Stomach (tissue), 9 donors: ENCODE data around the gene KIAA1671. TPM values are rescaled to one million over a fixed set of nuclear protein-coding genes. Genes with fewer than 3 reads are reported as not detected.

Experiments
- DNase-seq, 2 donors: peaks; one replicate each; pipeline versions ENCODE4 v3.0.0 to v3.0.0-alpha.2; 2013 to 2019
- H3K27ac ChIP-seq, 5 donors: fragments of 200-600 bp in 4 of 5; sonication (generic) in 4 of 5; one replicate each; pipeline ENCODE4 v1.5.1; 2013 to 2019; ENCODE audit warnings: mild to moderate bottlenecking in 1 of 5, moderate library complexity in 1 of 5
- H3K27me3 ChIP-seq, 3 donors: fragments of 200-600 bp; sonication (generic); one replicate each; pipeline ENCODE4 v1.5.1; 2017 to 2019; ENCODE audit warnings: mixed run types in 1 of 3
- H3K36me3 ChIP-seq, 4 donors: fragments of 200-600 bp; sonication (generic); 1 replicate in 3 of 4; 2 replicates in 1 of 4; pipeline ENCODE4 v1.5.1; 2016 to 2019
- H3K4me1 ChIP-seq, 4 donors: fragments of 200-600 bp; sonication (generic); one replicate each; pipeline ENCODE4 v1.5.1; 2016 to 2019
- H3K4me3 ChIP-seq, 4 donors: fragments of 200-600 bp; sonication (generic) in 3 of 4; one replicate each; pipeline ENCODE4 v1.5.1; 2016 to 2019; ENCODE audit warnings: mild to moderate bottlenecking in 1 of 4
- H3K9me3 ChIP-seq, 4 donors: fragments of 200-600 bp; sonication (generic); one replicate each; pipeline ENCODE4 v1.5.1; 2016 to 2019
- EP300 ChIP-seq: sonication (generic); formaldehyde crosslinking; IDR thresholded peaks from one replicate; pipeline ENCODE4 v1.6.1; 2017; ENCODE audit warnings: antibody characterized with exemption
- POLR2A ChIP-seq, 4 donors: fragments of 450-650 bp; IDR thresholded peaks; one replicate each; pipeline ENCODE4 v1.6.1; 2016; ENCODE audit warnings: antibody characterized with exemption in 4 of 4, control low read depth in 2 of 4, mild to moderate bottlenecking in 1 of 4, moderate library complexity in 1 of 4
- POLR2AphosphoS5 ChIP-seq, 3 donors: sonication (generic); formaldehyde crosslinking; IDR thresholded peaks; one replicate each; pipeline ENCODE4 v1.6.1; 2016; ENCODE audit warnings: antibody characterized with exemption in 3 of 3
- WGBS, 5 donors: extraction: QIAGEN DNeasy Blood & Tissue Kit in 3 of 5; methylation state at CpG; one replicate each; pipeline versions ENCODE4 v1.1.5 to v1.1.7; 2013 to 2018; 5-methylcytosine and 5-hydroxymethylcytosine counted together
- intact Hi-C: fragments of 100-400 bp; cut with DNase I; formaldehyde crosslinking; loops from one replicate; pipeline ENCODE4 v1.15.1; 2023; ENCODE audit warnings: low total_unique reads
- polyA plus RNA-seq, 3 donors: library from polyadenylated mRNA; stranded (reverse); fragments of 200-250 nt; gene quantifications; one replicate each; pipeline ENCODE4 v1.2.3, GENCODE V29; 2013
- total RNA-seq, 5 donors: library from RNA; depleted of rRNA; stranded (reverse); fragments of >200 nt; gene quantifications; one replicate each; pipeline versions ENCODE4 v1.1.0 to v1.2.3, GENCODE V29; 2014 to 2016
- TF ChIP-seq, protein P1 (sequence below), 7 experiments: fragments of 450-650 bp in 4 of 7; fragments of 200-600 bp in 3 of 7; sonication (generic) in 3 of 7; IDR thresholded peaks; one replicate each; pipeline ENCODE4 v1.5.1; 2016 to 2019; ENCODE audit warnings: antibody characterized with exemption in 7 of 7, control low read depth in 2 of 7, mild to moderate bottlenecking in 1 of 7
- donor health status: healthy with polysubstance abuse.
- donor health status: Bipolar disorder and iron deficiency.
- donor health status: healthy.

KIAA1671 gene
- total and polyA plus RNA-seq, 8 donors, result 5.7 to 80.5 (median 32.5) TPM

DNA sequence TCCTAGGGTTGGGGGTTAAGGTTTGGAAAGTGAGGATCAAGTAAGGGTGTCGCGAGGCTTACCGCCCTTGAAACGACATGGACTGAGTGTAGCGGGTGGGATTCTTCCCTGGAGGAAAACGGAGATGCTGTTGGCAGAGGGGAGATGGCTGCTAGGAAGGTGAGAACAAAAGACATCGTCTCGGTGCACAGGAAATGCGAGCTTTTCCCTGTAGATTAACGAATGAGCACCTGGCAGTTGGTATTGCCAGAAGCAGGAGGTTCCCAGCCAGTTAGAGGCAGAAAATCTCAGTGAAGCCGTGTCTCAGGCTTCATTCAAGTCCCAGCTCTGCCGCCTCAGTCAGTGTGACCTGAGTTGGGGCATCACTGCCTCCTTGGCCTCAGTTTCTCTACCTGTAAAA is 4.6 kb upstream of the KIAA1671 start:
- peaks cover 0 to 65% (median 6%) of the 10 kb centered on the region in 3 donors for H3K27me3 ChIP-seq
- H3K4me3 ChIP-seq, result no peak overlapping the region
- H3K27ac ChIP-seq, result no peak overlapping the region
- WGBS, 5 donors, result 70 to 74% (median 71%) methylated on average over 12 of the region's 12 CpGs
- no peak for DNase-seq
- H3K4me1 ChIP-seq, result peaks cover under 1 to 26% (median 12%) of the 10 kb centered on the region in 4 donors
- H3K36me3 ChIP-seq, result no peaks in the 10 kb centered on the region
- no peaks in the 10 kb centered on the region for H3K9me3 ChIP-seq
- intact Hi-C loops, result no loop called here
- TF ChIP-seq POLR2A (IDR thresholded peaks at IDR 0.05), result no peak
- no peak for TF ChIP-seq POLR2AphosphoS5 (IDR thresholded peaks at IDR 0.05)
- no peak for TF ChIP-seq EP300
- TF ChIP-seq, protein P1, sequence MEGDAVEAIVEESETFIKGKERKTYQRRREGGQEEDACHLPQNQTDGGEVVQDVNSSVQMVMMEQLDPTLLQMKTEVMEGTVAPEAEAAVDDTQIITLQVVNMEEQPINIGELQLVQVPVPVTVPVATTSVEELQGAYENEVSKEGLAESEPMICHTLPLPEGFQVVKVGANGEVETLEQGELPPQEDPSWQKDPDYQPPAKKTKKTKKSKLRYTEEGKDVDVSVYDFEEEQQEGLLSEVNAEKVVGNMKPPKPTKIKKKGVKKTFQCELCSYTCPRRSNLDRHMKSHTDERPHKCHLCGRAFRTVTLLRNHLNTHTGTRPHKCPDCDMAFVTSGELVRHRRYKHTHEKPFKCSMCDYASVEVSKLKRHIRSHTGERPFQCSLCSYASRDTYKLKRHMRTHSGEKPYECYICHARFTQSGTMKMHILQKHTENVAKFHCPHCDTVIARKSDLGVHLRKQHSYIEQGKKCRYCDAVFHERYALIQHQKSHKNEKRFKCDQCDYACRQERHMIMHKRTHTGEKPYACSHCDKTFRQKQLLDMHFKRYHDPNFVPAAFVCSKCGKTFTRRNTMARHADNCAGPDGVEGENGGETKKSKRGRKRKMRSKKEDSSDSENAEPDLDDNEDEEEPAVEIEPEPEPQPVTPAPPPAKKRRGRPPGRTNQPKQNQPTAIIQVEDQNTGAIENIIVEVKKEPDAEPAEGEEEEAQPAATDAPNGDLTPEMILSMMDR (IDR thresholded peaks at IDR 0.05), result no peak

- no peak overlapping the region for H3K27ac ChIP-seq
- H3K4me3 ChIP-seq, result no peak overlapping the region
- WGBS, 5 donors, result 83 to 88% (median 87%) methylated on average over 13 of the region's 13 CpGs
- no peaks in the 10 kb centered on the region for H3K36me3 ChIP-seq
- H3K9me3 ChIP-seq, result no peaks in the 10 kb centered on the region
- H3K4me1 ChIP-seq, result peaks cover 7 to 33% (median 18%) of the 10 kb centered on the region in 4 donors
- DNase-seq, result peak in 1 of 2 donors; percentile 58
- intact Hi-C loops, result no loop called here
- TF ChIP-seq, protein P1 (IDR thresholded peaks at IDR 0.05), result no peak
- TF ChIP-seq POLR2AphosphoS5 (IDR thresholded peaks at IDR 0.05) (no peak), EP300 (no peak), POLR2A (IDR thresholded peaks at IDR 0.05) (no peak)
- H3K27me3 ChIP-seq, result peaks cover 0 to 72% (median 12%) of the 10 kb centered on the region in 3 donors
Measured at GRCh38 chr22:24948356-24949202, 3.9 kb upstream of the KIAA1671 start.

GRCh38 chr22:24950272-24950902 is 2.1 kb upstream of the KIAA1671 start:
- Histone ChIP-seq H3K27me3 (peaks cover 0 to 79% (median 12%) of the 10 kb centered on the region in 3 donors), H3K27ac (no peak overlapping the region), H3K36me3 (no peaks in the 10 kb centered on the region), H3K4me1 (peaks cover 19 to 50% (median 32%) of the 10 kb centered on the region in 4 donors), H3K4me3 (no peak overlapping the region), H3K9me3 (no peaks in the 10 kb centered on the region)
- TF ChIP-seq, protein P1 (IDR thresholded peaks at IDR 0.05), result no peak
- TF ChIP-seq EP300 (no peak), POLR2AphosphoS5 (IDR thresholded peaks at IDR 0.05) (no peak), POLR2A (IDR thresholded peaks at IDR 0.05) (no peak)
- peak in 1 of 2 donors; percentile 49 for DNase-seq
- intact Hi-C loops, result loop anchor here (5.0 kb wide), 1 partner anchor 97 kb away; no protein-coding TSS in a partner anchor
- WGBS, 5 donors, result 20 to 29% (median 23%) methylated on average over 7 of the region's 7 CpGs

DNA sequence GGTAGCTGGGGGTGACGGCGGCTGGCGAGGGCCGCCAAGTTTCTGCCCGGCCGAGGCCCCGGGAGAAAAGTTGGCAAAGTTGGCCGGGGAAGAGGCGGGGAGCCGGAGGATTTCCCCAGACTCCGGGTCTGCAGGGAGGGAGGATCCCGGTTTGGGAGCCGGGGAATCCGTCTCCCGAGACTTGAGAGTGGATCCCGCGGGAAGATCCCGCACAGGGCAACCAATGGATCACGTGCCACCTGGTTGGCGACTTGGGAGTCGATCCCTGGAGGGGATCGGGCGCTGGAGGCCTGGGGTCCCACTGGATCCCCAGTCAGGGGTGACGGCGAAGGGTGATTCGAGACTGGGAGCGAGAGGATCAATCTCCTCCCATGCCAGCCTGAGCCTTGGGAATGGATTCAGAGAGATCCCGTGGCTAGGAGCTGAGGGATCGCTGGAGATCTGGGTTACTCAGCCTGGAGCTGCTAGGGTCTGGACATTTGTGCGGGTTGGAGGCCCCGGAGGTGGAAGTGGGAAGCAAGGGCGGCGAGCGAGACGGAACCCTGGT is 394 bp downstream of the KIAA1671 start:
- Histone ChIP-seq H3K4me1 (peaks cover 19 to 38% (median 28%) of the 10 kb centered on the region in 4 donors), H3K27me3 (peaks cover 0 to 54% (median 12%) of the 10 kb centered on the region in 3 donors), H3K27ac (peak overlapping the region; percentile 86 to 92 (median 88)), H3K36me3 (no peaks in the 10 kb centered on the region), H3K4me3 (peak overlapping the region; percentile 73 to 79 (median 76)), H3K9me3 (no peaks in the 10 kb centered on the region)
- intact Hi-C loops, result loop anchor here (5.0 kb wide), 1 partner anchor 94 kb away; no protein-coding TSS in a partner anchor
- DNase-seq, result peak; percentile 61 to 80
- WGBS, 5 donors, result 0 to 3% (median 1%) methylated on average over 23 to 35 of the region's 35 CpGs
- no peak for TF ChIP-seq POLR2AphosphoS5 (IDR thresholded peaks at IDR 0.05)
- TF ChIP-seq EP300, result no peak
- TF ChIP-seq POLR2A (IDR thresholded peaks at IDR 0.05), result no peak
